HG02623 (cell line): ENCODE data around the gene TAAR6.
A peak's percentile ranks its signal among the peaks of the same experiment; 100 is the strongest.
"Not testable (repeated sequence)": the region's sequence is repeated elsewhere in the genome, so short reads cannot be mapped to it uniquely, and the experiment has no call there.

Experiments
- ATAC-seq: cut with Tn5 transposase; IDR thresholded peaks from one replicate; pipeline ENCODE4 v1.9.1; 2021; ENCODE audit warnings: moderate library complexity; ENCODE audit not compliant: unreplicated experiment

Gene TAAR6

GRCh38 chr6:132587424-132587823 is 17.3 kb downstream of the TAAR6 start:
- no peak for ATAC-seq

DNA sequence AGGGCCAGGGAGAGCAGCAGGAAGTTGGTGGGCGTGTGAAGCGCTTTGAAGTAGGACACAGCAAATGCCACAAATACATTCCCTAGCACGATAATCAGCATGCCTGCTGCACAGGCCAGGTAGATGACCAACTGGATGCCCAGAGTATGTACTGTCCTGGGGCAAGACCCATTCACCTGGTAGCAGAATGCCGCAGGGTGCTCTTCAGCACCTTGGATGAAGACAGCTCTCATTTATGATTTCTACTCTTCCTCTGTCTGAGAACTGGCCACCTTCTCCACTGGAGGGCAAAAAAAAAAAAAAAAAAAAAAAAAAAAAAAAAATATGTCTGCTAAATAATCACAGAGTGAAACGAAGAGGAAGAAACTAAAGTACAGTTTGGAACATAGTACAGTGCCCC is 19.3 kb downstream of the TAAR6 start, which contains the start of gene TAAR5:
Gene TAAR5, minus strand, starts transcription at position 288 of the 400 bp plus-strand sequence. Its CDS starts 55 bp downstream, at position 233.
- ATAC-seq: no peak

DNA sequence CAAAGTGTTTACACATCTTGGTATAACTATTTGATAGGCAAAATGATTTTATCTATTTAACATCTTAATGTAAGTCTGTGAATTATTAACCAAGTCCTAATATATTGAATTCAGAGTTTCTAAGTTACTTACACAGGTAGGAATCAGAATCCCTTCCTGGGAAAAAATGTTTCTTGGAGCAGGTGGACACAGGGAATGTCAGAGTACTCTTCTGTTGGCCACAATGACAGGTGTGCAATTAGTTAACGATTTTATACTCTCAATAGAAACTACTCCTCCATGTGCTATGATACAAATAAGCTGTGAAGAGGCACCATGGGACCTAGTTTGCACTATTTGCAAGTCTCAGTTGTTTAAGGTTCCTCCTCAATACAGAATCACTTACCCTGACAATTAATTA is 20.2 kb downstream of the TAAR6 start:
- ATAC-seq: no peak

DNA sequence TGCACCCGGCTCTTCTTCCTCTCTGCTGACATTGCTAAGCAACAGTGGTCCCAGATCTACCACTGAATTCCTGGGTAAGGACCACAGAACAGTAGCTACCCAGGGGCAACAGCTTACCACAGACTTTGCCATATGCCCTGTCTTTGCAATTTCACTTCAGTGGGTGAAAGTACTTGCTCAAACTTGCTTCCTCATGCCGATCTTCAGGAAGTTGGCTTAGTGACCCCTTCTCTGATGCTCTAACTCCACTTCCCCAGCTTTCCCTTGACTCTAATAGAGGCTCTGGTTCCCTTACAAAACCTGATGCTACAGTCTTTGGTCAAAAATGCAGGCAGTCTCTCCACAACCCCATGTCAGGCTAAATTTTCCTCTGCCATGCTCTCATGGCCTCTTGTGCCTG is 22.7 kb downstream of the TAAR6 start:
- ATAC-seq: no peak

GRCh38 chr6:132596201-132596600 is 26.1 kb downstream of the TAAR6 start:
- no peak for ATAC-seq

GRCh38 chr6:132598473-132598872 is 28.4 kb downstream of the TAAR6 start:
- peak; percentile 91 for ATAC-seq

DNA sequence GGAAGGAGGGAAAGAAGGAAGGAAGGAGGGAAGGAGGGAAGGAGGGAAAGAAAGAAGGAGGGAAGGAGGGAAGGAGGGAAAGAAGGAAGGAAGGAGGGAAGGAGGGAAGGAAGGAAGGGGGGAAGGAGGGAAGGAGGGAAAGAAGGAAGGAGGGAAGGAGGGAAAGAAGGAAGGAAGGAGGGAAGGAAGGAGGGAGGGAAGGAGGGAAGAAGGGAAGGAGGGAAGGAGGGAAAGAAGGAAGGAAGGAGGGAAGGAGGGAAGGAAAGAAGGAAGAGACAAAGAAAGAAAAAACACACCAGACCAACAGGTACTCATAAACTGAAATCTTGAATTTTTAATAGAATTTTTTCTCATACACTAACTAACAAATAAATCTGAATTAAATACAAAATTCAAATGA is 30.8 kb downstream of the TAAR6 start:
- not testable (repeated sequence) for ATAC-seq

DNA sequence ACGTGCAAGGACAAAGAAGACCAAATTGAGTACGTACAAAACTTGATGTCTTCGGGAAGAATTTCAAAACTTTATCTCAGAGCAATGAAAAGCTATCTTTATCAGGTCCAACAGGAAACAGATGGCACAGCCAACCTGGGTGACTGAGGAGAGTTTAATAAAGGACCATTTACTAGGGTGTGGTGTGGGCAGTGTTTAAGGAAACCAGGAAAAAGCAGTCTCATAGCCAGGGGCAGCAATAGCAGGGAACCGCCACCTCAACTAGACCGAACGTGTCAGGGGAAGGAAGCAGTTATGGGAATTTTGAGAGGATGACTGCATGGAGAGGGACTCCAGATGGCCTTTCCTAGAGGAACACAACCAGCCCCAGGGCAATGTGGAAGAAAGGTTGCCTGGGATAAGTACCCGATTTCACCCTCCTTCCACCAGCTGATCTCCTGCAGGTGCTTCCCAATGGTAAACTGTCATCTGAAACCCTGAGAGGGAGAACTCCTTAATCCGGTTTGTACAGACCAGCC is 34.6 kb downstream of the TAAR6 start:
- no peak for ATAC-seq

DNA sequence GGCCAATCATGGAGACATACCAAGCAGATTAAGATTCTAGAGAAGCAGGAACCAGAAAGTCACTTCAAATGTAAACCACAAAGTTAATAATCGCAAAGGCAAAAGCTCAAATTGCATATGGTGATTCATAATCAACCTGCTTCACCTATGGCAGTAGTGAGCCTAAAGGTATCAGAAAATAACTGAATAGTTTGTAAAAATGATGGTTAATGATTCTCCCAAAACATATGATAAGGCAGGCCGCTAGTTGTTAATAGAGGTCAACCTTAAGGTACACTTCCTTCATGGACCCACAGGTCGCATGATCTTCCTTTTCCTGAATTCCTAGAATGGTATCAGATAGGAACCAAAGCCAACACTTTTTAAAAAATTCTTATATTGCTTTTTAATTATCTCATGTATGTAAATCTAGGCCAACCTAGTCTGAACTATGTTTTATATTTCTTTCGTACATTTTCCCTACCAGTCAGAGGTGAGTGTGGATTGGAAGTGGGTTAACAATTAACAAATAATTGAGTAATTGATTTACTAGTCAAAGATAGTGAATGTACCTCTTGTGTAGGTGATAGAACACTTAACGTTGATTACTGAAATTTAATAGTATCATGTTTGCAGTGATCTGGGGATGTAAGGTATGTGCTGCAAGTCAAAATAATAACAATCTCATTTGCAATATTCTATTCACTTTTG is 37.6 kb downstream of the TAAR6 start:
- ATAC-seq: no peak

DNA sequence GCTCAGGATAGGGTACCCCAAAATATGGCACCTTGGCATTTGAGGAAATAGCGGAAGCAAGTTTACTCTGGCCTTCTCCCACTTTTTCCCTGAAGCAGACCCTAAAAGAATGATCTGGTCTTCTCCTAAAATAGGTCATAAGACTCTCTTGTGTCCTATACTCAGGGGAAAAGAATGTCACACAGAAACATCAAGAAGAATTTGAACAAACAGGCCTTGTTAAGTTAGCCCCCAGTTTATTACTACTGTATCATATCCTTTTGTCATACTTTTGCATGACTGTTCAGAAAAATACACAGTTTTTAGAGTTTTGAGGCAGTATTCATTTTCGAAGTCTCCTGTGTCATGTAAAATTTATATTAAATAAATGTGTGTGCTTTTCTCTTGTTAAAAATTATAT is 41.5 kb downstream of the TAAR6 start:
- no peak for ATAC-seq

DNA sequence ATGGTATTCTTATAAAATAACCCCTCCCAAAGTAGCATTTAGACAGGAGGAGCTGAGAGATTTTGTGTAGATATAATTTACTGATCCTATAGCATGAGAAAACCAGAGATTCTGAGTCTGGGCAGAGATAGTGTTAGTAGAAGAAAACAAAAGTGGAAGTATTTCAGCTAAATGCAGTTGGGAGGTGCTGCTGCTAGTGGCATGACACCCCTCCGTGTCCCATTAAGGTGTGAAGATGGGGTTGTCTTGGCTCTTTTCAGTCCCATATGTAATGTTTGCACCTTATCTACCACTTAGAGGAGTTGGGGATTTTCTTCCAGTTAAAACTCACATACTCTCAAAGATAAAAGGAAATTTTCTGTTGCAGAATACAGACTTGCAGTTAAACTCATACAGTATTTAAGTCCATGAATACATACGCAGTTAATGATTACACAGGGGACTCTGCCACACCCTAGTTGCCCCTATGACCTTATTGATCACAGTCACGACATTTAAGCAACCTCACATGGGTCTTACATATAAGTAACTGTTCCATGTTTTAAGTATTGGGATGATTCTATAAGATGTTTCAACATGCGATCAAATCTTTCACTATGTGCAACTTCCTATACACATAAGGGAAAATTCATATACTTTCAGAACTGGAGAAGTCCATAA is 42.5 kb downstream of the TAAR6 start:
- ATAC-seq: no peak

- ATAC-seq: no peak
Measured at GRCh38 chr6:132614554-132614953, 44.4 kb downstream of the TAAR6 start.

- no peak for ATAC-seq
Measured at GRCh38 chr6:132616677-132617076, 46.6 kb downstream of the TAAR6 start.
